ENCODE measurements around the gene EIF2S2.
"Not testable (repeated sequence)": the region's sequence is repeated elsewhere in the genome, so short reads cannot be mapped to it uniquely, and the experiment has no call there.

The EIF2S2 gene, protein sequence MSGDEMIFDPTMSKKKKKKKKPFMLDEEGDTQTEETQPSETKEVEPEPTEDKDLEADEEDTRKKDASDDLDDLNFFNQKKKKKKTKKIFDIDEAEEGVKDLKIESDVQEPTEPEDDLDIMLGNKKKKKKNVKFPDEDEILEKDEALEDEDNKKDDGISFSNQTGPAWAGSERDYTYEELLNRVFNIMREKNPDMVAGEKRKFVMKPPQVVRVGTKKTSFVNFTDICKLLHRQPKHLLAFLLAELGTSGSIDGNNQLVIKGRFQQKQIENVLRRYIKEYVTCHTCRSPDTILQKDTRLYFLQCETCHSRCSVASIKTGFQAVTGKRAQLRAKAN

DNA sequence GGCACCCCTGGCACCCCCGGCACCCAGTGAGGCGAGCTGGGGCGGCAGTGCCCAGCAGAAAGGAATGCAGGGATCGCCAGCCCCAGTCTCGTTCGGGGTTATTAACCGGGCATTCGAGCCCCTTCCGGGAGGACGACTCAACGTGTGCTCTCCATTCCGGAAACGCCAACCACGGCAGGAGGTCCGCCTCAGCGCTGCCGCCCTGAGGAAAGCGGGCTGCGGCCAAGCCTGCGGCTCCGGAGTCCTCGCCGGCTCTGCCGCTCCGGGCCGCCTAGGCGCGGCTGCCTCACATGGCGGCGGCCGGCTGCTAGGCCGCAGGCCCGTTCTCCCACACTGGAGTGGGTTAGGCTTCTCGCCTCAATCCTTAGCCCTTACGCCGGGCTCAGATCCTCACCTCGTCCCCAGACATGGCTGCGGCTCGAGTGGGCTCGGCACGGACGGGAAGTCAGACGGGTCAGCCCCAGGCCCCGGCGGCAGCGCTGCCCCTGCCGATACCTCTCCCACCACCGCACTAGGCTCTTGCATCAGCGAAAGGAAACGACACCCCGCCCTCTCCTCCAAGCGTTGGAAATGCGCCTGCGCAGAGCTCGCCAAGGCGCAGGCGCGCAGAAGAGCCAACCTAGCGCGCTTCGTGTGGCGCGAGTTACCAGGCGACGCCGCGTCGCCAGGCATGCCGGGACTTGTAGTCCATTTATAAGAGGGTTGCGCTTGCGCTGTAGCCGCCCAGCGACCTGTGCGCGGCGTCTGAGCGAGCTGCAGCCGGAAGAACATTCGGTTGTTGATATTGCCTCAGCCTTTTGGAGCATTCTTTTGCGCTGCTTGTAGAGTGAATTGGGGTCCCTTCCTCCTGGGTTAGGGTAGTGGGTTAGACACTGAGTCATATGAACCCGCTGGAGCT, at the start of gene EIF2S2:
EIF2S2 (minus strand) TSS at position 542 of the 898 bp plus-strand sequence; CDS start at position 409, 133 bp downstream.
- Mint-ChIP-seq H3K4me1 (ENCODE audit: low read depth) (peaks cover 34% of the 10 kb centered on the region), H3K36me3 (ENCODE audit: low read depth) (peaks cover 27% of the 10 kb centered on the region), H3K27ac (peak within 1 kb of the TSS; percentile 98), H3K9me3 (no peaks in the 10 kb centered on the region), H3K27me3 (ENCODE audit: low read depth) (peaks cover 3% of the 10 kb centered on the region), H3K4me3 (peak within 1 kb of the TSS; percentile 96)

- H3K27me3 Mint-ChIP-seq (ENCODE audit: low read depth) = peaks cover 26% of the 10 kb centered on the region
- H3K9me3 Mint-ChIP-seq; H3K27ac Mint-ChIP-seq; H3K4me1 Mint-ChIP-seq (ENCODE audit: low read depth); H3K4me3 Mint-ChIP-seq; H3K36me3 Mint-ChIP-seq (ENCODE audit: low read depth): not testable (repeated sequence)
Observed at GRCh38 chr20:34157697-34158096, 45.7 kb upstream of the EIF2S2 start.

GRCh38 chr20:34155836-34156235, 43.8 kb upstream of the EIF2S2 start:
- H3K27ac Mint-ChIP-seq = no peak overlapping the region
- H3K4me3 Mint-ChIP-seq = no peak overlapping the region
- H3K36me3 Mint-ChIP-seq (ENCODE audit: low read depth) = no peaks in the 10 kb centered on the region
- no peaks in the 10 kb centered on the region for H3K9me3 Mint-ChIP-seq
- H3K27me3 Mint-ChIP-seq (ENCODE audit: low read depth) = peaks cover 23% of the 10 kb centered on the region
- peaks cover 2% of the 10 kb centered on the region for H3K4me1 Mint-ChIP-seq (ENCODE audit: low read depth)

DNA sequence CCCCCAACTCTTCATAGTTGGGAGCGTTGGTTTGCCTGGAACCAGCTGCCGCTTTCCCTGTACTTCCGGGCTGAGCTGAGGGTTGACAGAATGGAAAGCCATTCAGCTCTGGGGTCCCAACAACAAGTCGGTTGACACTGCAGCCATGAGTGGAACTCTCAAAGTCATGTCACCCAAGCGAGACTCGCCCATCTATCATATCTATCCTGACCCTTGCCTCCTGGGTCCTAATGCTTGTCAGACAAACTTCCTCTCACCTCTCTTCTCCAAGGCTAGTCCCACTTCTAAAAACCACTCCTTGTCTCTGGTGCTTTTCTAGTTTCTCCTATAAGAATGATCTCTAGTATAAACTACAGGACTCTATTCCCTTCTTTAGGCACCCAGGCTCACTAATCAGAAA, 41.1 kb upstream of the EIF2S2 start:
- not testable (repeated sequence) for H3K27ac Mint-ChIP-seq; H3K36me3 Mint-ChIP-seq (ENCODE audit: low read depth); H3K9me3 Mint-ChIP-seq; H3K4me3 Mint-ChIP-seq; H3K4me1 Mint-ChIP-seq (ENCODE audit: low read depth)
- peaks cover 26% of the 10 kb centered on the region for H3K27me3 Mint-ChIP-seq (ENCODE audit: low read depth)

DNA sequence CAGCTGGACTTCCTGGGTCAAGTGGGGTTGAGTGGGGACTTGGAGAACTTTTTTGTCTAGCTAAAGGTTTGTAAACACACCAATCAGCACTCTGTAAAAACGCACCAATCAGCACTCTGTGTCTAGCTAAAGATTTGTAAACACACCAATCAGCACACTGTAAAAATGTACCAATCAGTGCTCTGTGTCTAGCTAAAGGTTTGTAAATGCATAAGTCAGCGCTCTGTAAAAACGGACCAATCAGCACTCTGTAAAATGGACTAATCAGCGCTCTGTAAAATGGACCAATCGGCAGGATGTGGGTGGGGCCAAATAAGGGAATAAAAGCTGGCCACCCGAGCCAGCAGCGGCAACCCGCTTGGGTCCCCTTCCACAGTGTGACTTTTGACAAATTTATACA, 40.0 kb upstream of the EIF2S2 start:
- H3K4me1 Mint-ChIP-seq (ENCODE audit: low read depth); H3K9me3 Mint-ChIP-seq; H3K36me3 Mint-ChIP-seq (ENCODE audit: low read depth); H3K4me3 Mint-ChIP-seq; H3K27ac Mint-ChIP-seq: not testable (repeated sequence)
- peaks cover 23% of the 10 kb centered on the region for H3K27me3 Mint-ChIP-seq (ENCODE audit: low read depth)

DNA sequence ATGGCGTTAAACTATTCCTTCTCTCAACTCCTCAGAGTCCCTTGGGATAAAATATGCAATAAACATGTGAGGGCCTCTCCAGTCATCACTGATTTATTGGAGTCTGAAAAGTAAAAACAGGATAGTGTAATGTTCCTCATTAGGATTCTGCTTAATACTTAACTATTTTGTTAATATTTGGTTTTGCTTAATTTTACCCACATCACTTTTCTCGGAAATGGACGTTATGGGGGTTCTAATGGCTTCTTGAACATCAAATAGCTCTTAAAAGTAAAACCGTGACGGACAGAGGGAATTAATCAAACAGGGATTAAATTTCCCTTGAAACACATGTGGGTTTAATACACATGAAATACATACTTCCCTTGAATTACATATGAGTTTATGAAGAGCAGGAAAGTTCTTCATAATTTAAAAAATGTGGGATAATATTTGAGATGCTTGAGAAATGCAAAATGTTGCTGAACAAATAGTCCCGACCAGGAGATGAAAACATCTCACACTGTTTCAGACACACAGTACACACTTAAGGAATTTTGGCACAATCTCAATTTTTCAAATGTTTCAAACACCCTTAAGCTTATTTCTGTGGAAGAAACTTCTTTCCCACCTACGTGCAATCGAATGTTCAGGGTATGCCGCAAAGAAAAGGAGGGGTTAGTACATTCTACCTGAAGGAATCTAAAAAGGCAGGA, 38.4 kb upstream of the EIF2S2 start:
- no peaks in the 10 kb centered on the region for H3K9me3 Mint-ChIP-seq
- H3K4me1 Mint-ChIP-seq (ENCODE audit: low read depth) = no peaks in the 10 kb centered on the region
- no peak overlapping the region for H3K4me3 Mint-ChIP-seq
- no peak overlapping the region for H3K27ac Mint-ChIP-seq
- no peaks in the 10 kb centered on the region for H3K36me3 Mint-ChIP-seq (ENCODE audit: low read depth)
- H3K27me3 Mint-ChIP-seq (ENCODE audit: low read depth) = peaks cover 18% of the 10 kb centered on the region

GRCh38 chr20:34145280-34145819, 33.3 kb upstream of the EIF2S2 start:
- H3K36me3 Mint-ChIP-seq (ENCODE audit: low read depth) = no peaks in the 10 kb centered on the region
- peaks cover 12% of the 10 kb centered on the region for H3K27me3 Mint-ChIP-seq (ENCODE audit: low read depth)
- no peaks in the 10 kb centered on the region for H3K4me1 Mint-ChIP-seq (ENCODE audit: low read depth)
- no peaks in the 10 kb centered on the region for H3K9me3 Mint-ChIP-seq
- H3K4me3 Mint-ChIP-seq = no peak overlapping the region
- no peak overlapping the region for H3K27ac Mint-ChIP-seq

- H3K4me3 Mint-ChIP-seq = no peak overlapping the region
- no peaks in the 10 kb centered on the region for H3K36me3 Mint-ChIP-seq (ENCODE audit: low read depth)
- no peaks in the 10 kb centered on the region for H3K9me3 Mint-ChIP-seq
- peaks cover 15% of the 10 kb centered on the region for H3K27me3 Mint-ChIP-seq (ENCODE audit: low read depth)
- no peaks in the 10 kb centered on the region for H3K4me1 Mint-ChIP-seq (ENCODE audit: low read depth)
- no peak overlapping the region for H3K27ac Mint-ChIP-seq
Observed at GRCh38 chr20:34143951-34144350, 31.9 kb upstream of the EIF2S2 start.

- H3K36me3 Mint-ChIP-seq (ENCODE audit: low read depth) = no peaks in the 10 kb centered on the region
- no peaks in the 10 kb centered on the region for H3K4me1 Mint-ChIP-seq (ENCODE audit: low read depth)
- H3K9me3 Mint-ChIP-seq = no peaks in the 10 kb centered on the region
- H3K27me3 Mint-ChIP-seq (ENCODE audit: low read depth) = peaks cover 15% of the 10 kb centered on the region
- H3K27ac Mint-ChIP-seq = no peak overlapping the region
- no peak overlapping the region for H3K4me3 Mint-ChIP-seq
Observed at GRCh38 chr20:34142121-34142520, 30.1 kb upstream of the EIF2S2 start.

GRCh38 chr20:34141293-34141692, 29.2 kb upstream of the EIF2S2 start:
- Mint-ChIP-seq H3K27ac (no peak overlapping the region), H3K9me3 (no peaks in the 10 kb centered on the region), H3K27me3 (ENCODE audit: low read depth) (peaks cover 19% of the 10 kb centered on the region), H3K4me1 (ENCODE audit: low read depth) (no peaks in the 10 kb centered on the region), H3K4me3 (no peak overlapping the region), H3K36me3 (ENCODE audit: low read depth) (no peaks in the 10 kb centered on the region)

DNA sequence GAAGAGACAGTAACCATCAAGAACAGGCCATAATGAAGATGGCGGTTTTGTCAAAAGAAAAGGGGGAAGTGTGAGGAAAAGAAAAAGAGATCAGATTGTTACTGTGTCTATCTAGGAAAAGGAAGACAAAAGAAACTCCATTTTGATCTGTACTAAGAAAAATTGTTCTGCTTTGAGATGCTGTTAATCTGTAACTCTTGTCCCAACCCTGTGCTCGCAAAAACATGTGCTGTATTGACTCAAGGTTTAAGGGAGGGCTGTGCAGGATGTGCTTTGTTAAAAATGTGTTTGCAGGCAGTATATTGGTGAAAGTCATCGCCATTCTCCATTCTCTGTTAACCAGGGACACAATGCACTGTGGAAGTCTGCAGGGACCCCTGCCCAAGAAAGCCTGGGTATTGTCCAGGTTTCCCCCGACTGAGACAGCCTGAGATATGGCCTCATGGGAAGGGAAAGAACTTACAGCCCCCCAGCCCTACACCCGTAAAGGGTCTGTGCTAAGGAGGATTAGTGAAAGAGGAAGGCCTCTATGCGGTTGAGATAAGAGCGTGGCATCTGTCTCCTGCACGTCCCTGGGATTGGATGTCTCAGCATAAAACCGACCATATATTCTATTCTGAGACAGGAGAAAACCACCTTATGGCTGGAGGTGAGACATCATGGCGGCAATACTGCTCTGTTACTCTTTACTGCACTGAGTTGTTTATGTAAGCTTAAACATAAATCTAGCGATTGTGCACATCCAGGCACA, 23.7 kb upstream of the EIF2S2 start:
- H3K36me3 Mint-ChIP-seq (ENCODE audit: low read depth); H3K9me3 Mint-ChIP-seq; H3K4me1 Mint-ChIP-seq (ENCODE audit: low read depth); H3K27ac Mint-ChIP-seq; H3K4me3 Mint-ChIP-seq: not testable (repeated sequence)
- H3K27me3 Mint-ChIP-seq (ENCODE audit: low read depth) = peaks cover 20% of the 10 kb centered on the region

DNA sequence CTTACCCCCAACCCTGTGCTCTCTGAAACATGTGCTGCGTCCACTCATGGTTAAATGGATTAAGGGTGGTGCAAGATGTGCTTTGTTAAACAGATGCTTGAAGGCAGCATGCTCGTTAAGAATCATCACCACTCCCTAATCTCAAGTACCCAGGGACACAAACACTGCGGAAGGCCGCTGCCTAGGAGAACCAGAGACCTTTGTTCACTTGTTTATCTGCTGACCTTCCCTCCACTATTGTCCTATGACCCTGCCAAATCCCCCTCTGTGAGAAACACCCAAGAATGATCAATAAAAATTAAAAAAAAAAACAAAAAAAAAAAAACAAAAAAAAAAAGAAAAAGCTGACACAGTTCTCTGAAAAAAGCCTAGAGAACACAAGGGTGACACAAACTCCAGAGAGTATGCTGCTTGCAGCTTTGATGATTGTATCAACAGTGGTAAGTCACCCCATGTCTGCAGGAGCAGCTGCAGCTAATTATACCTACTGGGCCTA, 21.4 kb upstream of the EIF2S2 start:
- H3K27ac Mint-ChIP-seq; H3K4me3 Mint-ChIP-seq; H3K36me3 Mint-ChIP-seq (ENCODE audit: low read depth); H3K9me3 Mint-ChIP-seq; H3K4me1 Mint-ChIP-seq (ENCODE audit: low read depth): not testable (repeated sequence)
- peaks cover 24% of the 10 kb centered on the region for H3K27me3 Mint-ChIP-seq (ENCODE audit: low read depth)

- not testable (repeated sequence) for H3K4me1 Mint-ChIP-seq (ENCODE audit: low read depth); H3K4me3 Mint-ChIP-seq; H3K27ac Mint-ChIP-seq; H3K36me3 Mint-ChIP-seq (ENCODE audit: low read depth); H3K9me3 Mint-ChIP-seq
- peaks cover 28% of the 10 kb centered on the region for H3K27me3 Mint-ChIP-seq (ENCODE audit: low read depth)
Observed at GRCh38 chr20:34132943-34133342, 20.9 kb upstream of the EIF2S2 start.

GRCh38 chr20:34132491-34132890, 20.4 kb upstream of the EIF2S2 start:
- H3K36me3 Mint-ChIP-seq (ENCODE audit: low read depth); H3K27ac Mint-ChIP-seq; H3K4me1 Mint-ChIP-seq (ENCODE audit: low read depth); H3K9me3 Mint-ChIP-seq; H3K4me3 Mint-ChIP-seq: not testable (repeated sequence)
- peaks cover 29% of the 10 kb centered on the region for H3K27me3 Mint-ChIP-seq (ENCODE audit: low read depth)
